ENCODE data around the gene TIMM9.

TIMM9 gene

GRCh38 chr14:58390830-58391229, 36.5 kb downstream of the TIMM9 start:
- H3K9me3 ChIP-seq (ENCODE audit: severe bottlenecking): no peaks in the 10 kb centered on the region

GRCh38 chr14:58376791-58377190, 50.5 kb downstream of the TIMM9 start:
- no peak for ATAC-seq (ENCODE audit: low read depth)
- no peaks in the 10 kb centered on the region for H3K9me3 ChIP-seq (ENCODE audit: severe bottlenecking)
- H3K4me3 ChIP-seq (ENCODE audit: severe bottlenecking): no peak overlapping the region
- peaks cover 35% of the 10 kb centered on the region for H3K36me3 ChIP-seq (ENCODE audit: low read depth)
- H3K4me1 ChIP-seq (ENCODE audit: insufficient read depth, poor library complexity, severe bottlenecking): no peaks in the 10 kb centered on the region
- H3K27ac ChIP-seq (ENCODE audit: poor library complexity, severe bottlenecking): no peak overlapping the region
- no peak for DNase-seq (ENCODE audit: low spot score)
- no peaks in the 10 kb centered on the region for H3K27me3 ChIP-seq (ENCODE audit: insufficient read depth, poor library complexity, severe bottlenecking)
- no peak for TF ChIP-seq CTCF (IDR thresholded peaks at IDR 0.05; ENCODE audit: poor library complexity, severe bottlenecking)

More at GRCh38 chr14:58390830-58391229, 36.5 kb downstream of the TIMM9 start:
- Histone ChIP-seq H3K36me3 (ENCODE audit: low read depth) (no peaks in the 10 kb centered on the region), H3K27ac (ENCODE audit: poor library complexity, severe bottlenecking) (no peak overlapping the region), H3K27me3 (ENCODE audit: insufficient read depth, poor library complexity, severe bottlenecking) (no peaks in the 10 kb centered on the region), H3K4me3 (ENCODE audit: severe bottlenecking) (no peak overlapping the region), H3K4me1 (ENCODE audit: insufficient read depth, poor library complexity, severe bottlenecking) (no peaks in the 10 kb centered on the region)
- ATAC-seq (ENCODE audit: low read depth) (no peak), DNase-seq (ENCODE audit: low spot score) (no peak)
- TF ChIP-seq CTCF (IDR thresholded peaks at IDR 0.05; ENCODE audit: poor library complexity, severe bottlenecking): no peak

GRCh38 chr14:58368956-58369355, 58.4 kb downstream of the TIMM9 start:
- ATAC-seq (ENCODE audit: low read depth) (no peak), DNase-seq (ENCODE audit: low spot score) (no peak)
- TF ChIP-seq CTCF (IDR thresholded peaks at IDR 0.05; ENCODE audit: poor library complexity, severe bottlenecking): no peak
- Histone ChIP-seq H3K9me3 (ENCODE audit: severe bottlenecking) (no peaks in the 10 kb centered on the region), H3K4me1 (ENCODE audit: insufficient read depth, poor library complexity, severe bottlenecking) (no peaks in the 10 kb centered on the region), H3K36me3 (ENCODE audit: low read depth) (peaks cover 80% of the 10 kb centered on the region), H3K4me3 (ENCODE audit: severe bottlenecking) (no peak overlapping the region), H3K27ac (ENCODE audit: poor library complexity, severe bottlenecking) (no peak overlapping the region), H3K27me3 (ENCODE audit: insufficient read depth, poor library complexity, severe bottlenecking) (no peaks in the 10 kb centered on the region)

- no peak for DNase-seq (ENCODE audit: low spot score)
Observed at GRCh38 chr14:58367296-58367695, 60.0 kb downstream of the TIMM9 start.

More at GRCh38 chr14:58367296-58367695, 60.0 kb downstream of the TIMM9 start:
- Histone ChIP-seq H3K36me3 (ENCODE audit: low read depth) (peaks cover 72% of the 10 kb centered on the region), H3K9me3 (ENCODE audit: severe bottlenecking) (no peaks in the 10 kb centered on the region), H3K27me3 (ENCODE audit: insufficient read depth, poor library complexity, severe bottlenecking) (no peaks in the 10 kb centered on the region), H3K27ac (ENCODE audit: poor library complexity, severe bottlenecking) (no peak overlapping the region), H3K4me3 (ENCODE audit: severe bottlenecking) (no peak overlapping the region), H3K4me1 (ENCODE audit: insufficient read depth, poor library complexity, severe bottlenecking) (no peaks in the 10 kb centered on the region)
- no peak for TF ChIP-seq CTCF (IDR thresholded peaks at IDR 0.05; ENCODE audit: poor library complexity, severe bottlenecking)
- no peak for ATAC-seq (ENCODE audit: low read depth)
